Fibroblast of villous mesenchyme (primary cell): ENCODE data around the gene RNF125. TPM values are rescaled to one million over a fixed set of nuclear protein-coding genes. Genes with fewer than 3 reads are reported as not detected.

Source experiments
- DNase-seq: peaks from one replicate; pipeline ENCODE4 v3.0.0-alpha.2; 2010; ENCODE audit warnings: low read depth
- H3K4me3 ChIP-seq: 2 replicates; pipeline ENCODE4 v1.5.1; 2011; ENCODE audit warnings: low read depth, mild to moderate bottlenecking, low read length
- total RNA-seq: library from RNA; depleted of rRNA; stranded (reverse); fragments of >200 nt; gene quantifications from 2 replicates; pipeline ENCODE4 v1.2.3, GENCODE V29; 2012
- TF ChIP-seq, protein P1 (sequence below): IDR thresholded peaks from 2 replicates; pipeline ENCODE4 v1.5.1; 2012; ENCODE audit warnings: low read depth, mild to moderate bottlenecking, low read length; ENCODE audit not compliant: insufficient read depth

Gene RNF125
- total RNA-seq, 1 donor: under 0.01 TPM

DNA sequence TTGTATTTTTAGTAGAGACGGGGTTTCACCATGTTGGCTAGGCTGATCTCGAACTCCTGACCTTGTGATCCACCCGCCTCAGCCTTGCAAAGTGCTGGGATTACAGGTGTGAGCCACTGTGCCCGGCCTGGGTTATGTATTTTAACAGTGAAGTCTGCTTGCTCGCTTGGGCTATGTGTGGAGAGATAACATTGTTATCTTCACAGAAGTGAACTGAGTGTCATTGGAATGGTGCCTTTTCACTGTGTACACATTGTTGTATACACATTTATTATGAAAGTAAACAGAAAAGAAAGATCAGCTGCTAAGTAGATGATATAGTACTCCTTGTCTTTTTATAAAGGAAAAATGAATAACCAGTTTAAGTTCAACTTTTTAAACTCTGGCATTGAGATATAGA is 103.4 kb downstream of the RNF125 start:
- TF ChIP-seq, protein P1, sequence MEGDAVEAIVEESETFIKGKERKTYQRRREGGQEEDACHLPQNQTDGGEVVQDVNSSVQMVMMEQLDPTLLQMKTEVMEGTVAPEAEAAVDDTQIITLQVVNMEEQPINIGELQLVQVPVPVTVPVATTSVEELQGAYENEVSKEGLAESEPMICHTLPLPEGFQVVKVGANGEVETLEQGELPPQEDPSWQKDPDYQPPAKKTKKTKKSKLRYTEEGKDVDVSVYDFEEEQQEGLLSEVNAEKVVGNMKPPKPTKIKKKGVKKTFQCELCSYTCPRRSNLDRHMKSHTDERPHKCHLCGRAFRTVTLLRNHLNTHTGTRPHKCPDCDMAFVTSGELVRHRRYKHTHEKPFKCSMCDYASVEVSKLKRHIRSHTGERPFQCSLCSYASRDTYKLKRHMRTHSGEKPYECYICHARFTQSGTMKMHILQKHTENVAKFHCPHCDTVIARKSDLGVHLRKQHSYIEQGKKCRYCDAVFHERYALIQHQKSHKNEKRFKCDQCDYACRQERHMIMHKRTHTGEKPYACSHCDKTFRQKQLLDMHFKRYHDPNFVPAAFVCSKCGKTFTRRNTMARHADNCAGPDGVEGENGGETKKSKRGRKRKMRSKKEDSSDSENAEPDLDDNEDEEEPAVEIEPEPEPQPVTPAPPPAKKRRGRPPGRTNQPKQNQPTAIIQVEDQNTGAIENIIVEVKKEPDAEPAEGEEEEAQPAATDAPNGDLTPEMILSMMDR: no peak
- H3K4me3 ChIP-seq: no peak overlapping the region
- DNase-seq: no peak

Other genes starting within 250 kb of the RNF125 start
- gene TRAPPC8, start 75.7 kb upstream of the RNF125 start, total RNA-seq: 43.5 and 56.6 TPM in 2 replicates
- gene RNF138, start 73.0 kb downstream of the RNF125 start, total RNA-seq: 26.7 and 35.4 TPM in 2 replicates
- under 0.01 and 0.64 TPM in 2 replicates for gene MEP1B, start 171.2 kb downstream of the RNF125 start, total RNA-seq